ENCODE measurements around the gene PLCB2. TPM values are rescaled to one million over a fixed set of nuclear protein-coding genes. Genes with fewer than 3 reads are reported as not detected.

Gene PLCB2
- total and polyA plus RNA-seq, 7 experiments from 2014 or later, result 19.8 to 359 (median 181) TPM

DNA sequence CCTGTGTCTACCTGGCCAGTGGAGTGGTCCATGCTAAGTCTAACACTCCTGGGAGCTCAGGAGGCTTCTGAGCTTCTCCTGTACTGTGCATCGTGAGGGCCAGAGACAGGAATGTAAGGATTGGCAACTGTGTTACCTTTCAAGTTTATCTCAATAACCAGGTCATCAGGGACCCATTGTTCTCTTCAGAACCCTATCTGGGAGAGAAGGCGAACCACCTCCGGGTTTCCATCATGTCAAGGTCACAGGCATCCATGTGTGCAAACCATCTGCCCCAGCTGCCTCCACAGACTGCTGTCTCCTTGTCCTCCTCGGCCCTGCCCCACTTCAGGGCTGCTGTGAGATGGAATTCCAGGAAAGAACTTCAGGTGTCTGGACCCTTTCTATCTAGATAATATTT is 30.8 kb downstream of the PLCB2 start:
- no peak overlapping the region for H3K4me3 ChIP-seq (ENCODE audit: low read length)
- DNase-seq, result no peak
- Mint-ChIP-seq H3K27ac (no peak overlapping the region), H3K27me3 (peaks cover 17 to 42% (median 21%) of the 10 kb centered on the region in 5 donors), H3K4me3 (no peak overlapping the region), H3K9me3 (no peaks in the 10 kb centered on the region), H3K4me1 (peaks cover 0 to 20% (median 5%) of the 10 kb centered on the region in 7 donors), H3K36me3 (no peaks in the 10 kb centered on the region)
- H3K9me3 ChIP-seq (ENCODE audit: control insufficient read depth in 2 of 3, low read length in 3 of 3), result no peaks in the 10 kb centered on the region
- H3K27me3 ChIP-seq (ENCODE audit: control insufficient read depth in 2 of 2, insufficient read depth in 2 of 2, low read length in 2 of 2), result peaks cover 0 to 13% of the 10 kb centered on the region in 2 donors
- H3K27ac ChIP-seq (ENCODE audit: low read depth, low read length), result no peak overlapping the region
- H3K4me1 ChIP-seq (ENCODE audit: control insufficient read depth in 2 of 2, insufficient read depth in 2 of 2, low read length in 2 of 2), result peaks cover 0 to 3% of the 10 kb centered on the region in 2 donors
- intact Hi-C loops (cut with micrococcal nuclease), result no loop called here
- no peak for ATAC-seq
- H3K36me3 ChIP-seq (ENCODE audit: control insufficient read depth in 2 of 3, insufficient read depth in 3 of 3, low read length in 3 of 3), result no peaks in the 10 kb centered on the region
- ChIA-PET CTCF (interaction anchor here (0.6 to 5.6 kb wide), 6 partner anchors 35 to 1451 kb away, joined by 3 to 143 read pairs (median 26); partner anchors contain the start of genes CCDC9B and PLCB2), POLR2A (no interaction called here)

DNA sequence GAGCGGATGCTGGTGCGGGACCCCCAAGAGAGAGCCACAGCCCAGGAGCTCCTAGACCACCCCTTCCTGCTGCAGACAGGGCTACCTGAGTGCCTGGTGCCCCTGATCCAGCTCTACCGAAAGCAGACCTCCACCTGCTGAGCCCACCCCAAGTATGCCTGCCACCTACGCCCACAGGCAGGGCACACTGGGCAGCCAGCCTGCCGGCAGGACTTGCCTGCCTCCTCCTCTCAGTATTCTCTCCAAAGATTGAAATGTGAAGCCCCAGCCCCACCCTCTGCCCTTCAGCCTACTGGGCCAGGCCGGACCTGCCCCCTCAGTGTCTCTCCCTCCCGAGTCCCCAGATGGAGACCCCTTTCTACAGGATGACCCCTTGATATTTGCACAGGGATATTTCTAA is 31.8 kb downstream of the PLCB2 start:
- Mint-ChIP-seq H3K4me3 (no peak overlapping the region), H3K9me3 (no peaks in the 10 kb centered on the region), H3K27me3 (peaks cover 17 to 38% (median 18%) of the 10 kb centered on the region in 5 donors), H3K4me1 (peaks cover 0 to 17% (median 5%) of the 10 kb centered on the region in 7 donors), H3K27ac (no peak overlapping the region), H3K36me3 (no peaks in the 10 kb centered on the region)
- intact Hi-C loops (cut with micrococcal nuclease), result loop anchor here in 1 of 2 donors (2.0 kb wide), 1 partner anchor 167 kb away; the partner anchor contains the start of gene BMF
- ATAC-seq (no peak), DNase-seq (no peak)
- ChIA-PET CTCF (interaction anchor here (1.5 to 5.6 kb wide), 4 partner anchors 34 to 231 kb away, joined by 10 to 49 read pairs (median 25); no protein-coding TSS in a partner anchor), POLR2A (no interaction called here)
- H3K9me3 ChIP-seq (ENCODE audit: control insufficient read depth in 2 of 3, low read length in 3 of 3), result no peaks in the 10 kb centered on the region
- no peak overlapping the region for H3K4me3 ChIP-seq (ENCODE audit: low read length)
- H3K4me1 ChIP-seq (ENCODE audit: control insufficient read depth in 2 of 2, insufficient read depth in 2 of 2, low read length in 2 of 2), result peaks cover 0 to 3% of the 10 kb centered on the region in 2 donors
- no peak overlapping the region for H3K27ac ChIP-seq (ENCODE audit: low read depth, low read length)
- H3K27me3 ChIP-seq (ENCODE audit: control insufficient read depth in 2 of 2, insufficient read depth in 2 of 2, low read length in 2 of 2), result peaks cover 0 to 6% of the 10 kb centered on the region in 2 donors
- no peaks in the 10 kb centered on the region for H3K36me3 ChIP-seq (ENCODE audit: control insufficient read depth in 2 of 3, insufficient read depth in 3 of 3, low read length in 3 of 3)

DNA sequence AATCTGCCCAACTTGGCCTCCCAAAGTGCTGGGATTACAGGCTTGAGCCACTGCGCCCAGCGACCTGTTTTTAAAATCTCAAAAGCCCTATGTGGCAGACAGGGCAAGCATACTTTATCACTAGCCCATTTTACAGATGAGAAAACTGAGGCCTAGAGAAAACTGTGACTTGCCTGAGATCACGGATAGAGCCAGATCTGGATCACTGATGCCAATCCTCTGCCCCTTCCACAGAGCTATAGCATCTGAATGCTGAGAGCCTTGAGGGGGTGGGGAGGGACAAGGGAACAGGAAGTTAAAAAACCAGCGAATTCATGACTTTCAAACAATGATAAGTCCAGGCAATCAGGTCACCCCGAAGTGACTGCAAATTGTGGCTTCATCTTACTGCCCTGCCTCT is 32.2 kb downstream of the PLCB2 start:
- H3K36me3 Mint-ChIP-seq, result no peaks in the 10 kb centered on the region
- Histone ChIP-seq H3K9me3 (ENCODE audit: control insufficient read depth in 2 of 3, low read length in 3 of 3) (no peaks in the 10 kb centered on the region), H3K4me3 (ENCODE audit: low read length) (no peak overlapping the region), H3K27me3 (ENCODE audit: control insufficient read depth in 2 of 2, insufficient read depth in 2 of 2, low read length in 2 of 2) (peaks cover 0 to 1% of the 10 kb centered on the region in 2 donors), H3K27ac (ENCODE audit: low read depth, low read length) (no peak overlapping the region), H3K4me1 (ENCODE audit: control insufficient read depth in 2 of 2, insufficient read depth in 2 of 2, low read length in 2 of 2) (peaks cover 0 to 3% of the 10 kb centered on the region in 2 donors), H3K36me3 (ENCODE audit: control insufficient read depth in 2 of 3, insufficient read depth in 3 of 3, low read length in 3 of 3) (no peaks in the 10 kb centered on the region)
- ChIA-PET POLR2A (interaction anchor here (1.3 kb wide), 1 partner anchor 228 kb away, joined by 4 read pairs; no protein-coding TSS in a partner anchor), CTCF (interaction anchor here (1.0 to 5.6 kb wide), 6 partner anchors 34 to 230 kb away, joined by 3 to 49 read pairs (median 10); no protein-coding TSS in a partner anchor)
- peaks cover 0 to 17% (median 5%) of the 10 kb centered on the region in 7 donors for H3K4me1 Mint-ChIP-seq
- no peak overlapping the region for H3K27ac Mint-ChIP-seq
- no peak overlapping the region for H3K4me3 Mint-ChIP-seq
- DNase-seq (no peak), ATAC-seq (no peak)
- intact Hi-C loops (cut with micrococcal nuclease), result loop anchor here in 1 of 2 donors (2.0 kb wide), 1 partner anchor 167 kb away; the partner anchor contains the start of gene BMF
- no peaks in the 10 kb centered on the region for H3K9me3 Mint-ChIP-seq
- H3K27me3 Mint-ChIP-seq, result peaks cover 16 to 34% (median 17%) of the 10 kb centered on the region in 5 donors

DNA sequence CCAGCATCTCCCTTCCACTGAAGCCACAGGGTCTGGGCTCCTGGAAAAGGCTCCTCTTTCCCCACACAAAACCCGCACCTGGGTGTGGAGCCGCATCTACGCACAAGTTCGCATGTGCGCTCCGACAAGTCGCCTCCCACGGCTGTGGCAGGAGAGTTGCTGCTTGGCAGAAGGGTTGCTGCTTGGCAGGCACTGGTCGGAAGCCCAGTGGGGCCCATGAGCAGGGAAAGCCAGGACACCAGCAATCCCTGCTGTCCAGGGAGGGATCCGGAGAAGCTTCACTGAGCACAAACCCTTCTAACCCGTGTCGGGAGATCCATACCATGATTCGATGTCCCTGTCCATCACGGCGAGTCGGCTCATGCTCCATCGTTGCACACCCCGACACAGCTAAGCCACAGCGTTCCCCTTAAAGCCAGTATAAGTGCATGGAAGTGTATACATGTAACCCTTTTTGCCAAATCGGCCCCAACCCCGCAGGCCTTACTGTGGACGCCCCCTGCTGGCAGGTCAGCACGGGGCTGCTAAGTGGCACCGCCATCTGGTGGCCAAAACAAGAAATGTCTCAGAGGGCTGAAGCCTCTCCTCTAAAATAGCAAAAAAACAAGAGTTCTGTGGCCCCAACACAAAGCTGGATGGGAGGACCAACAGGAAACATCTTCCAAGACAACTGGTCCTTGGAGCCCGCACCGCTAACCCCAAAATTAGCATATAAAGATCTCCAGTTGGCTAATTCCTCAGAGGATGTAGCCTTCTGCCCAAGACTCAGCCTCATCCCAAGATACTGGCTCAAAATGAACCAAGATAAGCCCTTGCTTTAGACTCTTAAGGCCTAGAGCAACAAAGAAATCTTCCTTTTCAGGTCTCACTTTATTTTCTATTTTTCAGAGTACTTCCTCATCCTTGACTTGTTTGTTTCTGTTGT is 33.1 kb downstream of the PLCB2 start:
- Mint-ChIP-seq H3K36me3 (no peaks in the 10 kb centered on the region), H3K9me3 (no peaks in the 10 kb centered on the region), H3K4me1 (peaks cover 0 to 17% (median 5%) of the 10 kb centered on the region in 7 donors), H3K27me3 (peaks cover 12 to 29% (median 16%) of the 10 kb centered on the region in 5 donors), H3K27ac (peak overlapping the region in 6 of 9 donors; percentile 17 to 70 (median 50)), H3K4me3 (peak overlapping the region in 1 of 10 donors; percentile 45)
- no peaks in the 10 kb centered on the region for H3K27me3 ChIP-seq (ENCODE audit: control insufficient read depth in 2 of 2, insufficient read depth in 2 of 2, low read length in 2 of 2)
- DNase-seq (peak; percentile 71 to 95 (median 88)), ATAC-seq (peak; percentile 94)
- H3K27ac ChIP-seq (ENCODE audit: low read depth, low read length), result no peak overlapping the region
- POLR2A ChIA-PET, result interaction anchor here (0.5 to 1.3 kb wide), 3 partner anchors 227 to 486 kb away, joined by 3 to 4 read pairs (median 3); no protein-coding TSS in a partner anchor
- H3K9me3 ChIP-seq (ENCODE audit: control insufficient read depth in 2 of 3, low read length in 3 of 3), result no peaks in the 10 kb centered on the region
- H3K4me3 ChIP-seq (ENCODE audit: low read length), result no peak overlapping the region
- CTCF ChIA-PET, result interaction anchor here (0.6 to 5.6 kb wide), 35 partner anchors 10 to 1464 kb away, joined by 3 to 49 read pairs (median 4); partner anchors contain the start of genes DNAJC17, FSIP1, PAK6 and PLCB2
- peaks cover 0 to 3% of the 10 kb centered on the region in 2 donors for H3K4me1 ChIP-seq (ENCODE audit: control insufficient read depth in 2 of 2, insufficient read depth in 2 of 2, low read length in 2 of 2)
- intact Hi-C loops (cut with micrococcal nuclease), result loop anchor here (1.0 to 5.0 kb wide), 5 partner anchors 57 to 587 kb away; partner anchors contain the start of gene BMF (in 1 of the 2)
- H3K36me3 ChIP-seq (ENCODE audit: control insufficient read depth in 2 of 3, insufficient read depth in 3 of 3, low read length in 3 of 3), result no peaks in the 10 kb centered on the region

DNA sequence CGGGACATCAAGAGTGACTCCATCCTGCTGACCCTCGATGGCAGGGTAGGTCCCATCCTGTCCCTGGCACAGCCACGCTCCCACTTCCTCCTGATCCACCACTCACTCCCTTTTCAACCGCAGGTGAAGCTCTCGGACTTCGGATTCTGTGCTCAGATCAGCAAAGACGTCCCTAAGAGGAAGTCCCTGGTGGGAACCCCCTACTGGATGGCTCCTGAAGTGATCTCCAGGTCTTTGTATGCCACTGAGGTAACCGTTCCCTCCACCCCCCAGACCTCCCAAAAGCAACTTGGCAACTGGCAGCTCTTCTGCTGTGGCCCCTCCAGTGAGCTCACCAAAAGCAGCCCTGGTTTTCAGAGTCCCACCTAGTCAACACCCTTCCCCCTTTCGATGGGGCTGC is 34.3 kb downstream of the PLCB2 start:
- ATAC-seq (no peak), DNase-seq (no peak)
- no peaks in the 10 kb centered on the region for H3K4me1 ChIP-seq (ENCODE audit: control insufficient read depth in 2 of 2, insufficient read depth in 2 of 2, low read length in 2 of 2)
- H3K27ac ChIP-seq (ENCODE audit: low read depth, low read length), result no peak overlapping the region
- intact Hi-C loops (cut with micrococcal nuclease), result loop anchor here in 1 of 2 donors (5.0 kb wide), 1 partner anchor 586 kb away; no protein-coding TSS in a partner anchor
- H3K27me3 ChIP-seq (ENCODE audit: control insufficient read depth in 2 of 2, insufficient read depth in 2 of 2, low read length in 2 of 2), result no peaks in the 10 kb centered on the region
- peak overlapping the region in 1 of 9 donors; percentile 33 for H3K27ac Mint-ChIP-seq
- H3K4me1 Mint-ChIP-seq, result peaks cover 0 to 13% (median 4%) of the 10 kb centered on the region in 7 donors
- peaks cover 4 to 18% (median 5%) of the 10 kb centered on the region in 5 donors for H3K27me3 Mint-ChIP-seq
- H3K9me3 ChIP-seq (ENCODE audit: control insufficient read depth in 2 of 3, low read length in 3 of 3), result no peaks in the 10 kb centered on the region
- ChIA-PET CTCF (interaction anchor here (0.8 to 5.6 kb wide), 17 partner anchors 8 to 488 kb away, joined by 3 to 49 read pairs (median 5); partner anchors contain the start of genes PAK6 and PLCB2), POLR2A (interaction anchor here (1.2 kb wide), 1 partner anchor 484 kb away, joined by 3 read pairs; no protein-coding TSS in a partner anchor)
- H3K36me3 ChIP-seq (ENCODE audit: control insufficient read depth in 2 of 3, insufficient read depth in 3 of 3, low read length in 3 of 3), result no peaks in the 10 kb centered on the region
- H3K4me3 ChIP-seq (ENCODE audit: low read length), result no peak overlapping the region
- no peaks in the 10 kb centered on the region for H3K36me3 Mint-ChIP-seq
- no peaks in the 10 kb centered on the region for H3K9me3 Mint-ChIP-seq
- H3K4me3 Mint-ChIP-seq, result peak overlapping the region in 1 of 10 donors; percentile 9

DNA sequence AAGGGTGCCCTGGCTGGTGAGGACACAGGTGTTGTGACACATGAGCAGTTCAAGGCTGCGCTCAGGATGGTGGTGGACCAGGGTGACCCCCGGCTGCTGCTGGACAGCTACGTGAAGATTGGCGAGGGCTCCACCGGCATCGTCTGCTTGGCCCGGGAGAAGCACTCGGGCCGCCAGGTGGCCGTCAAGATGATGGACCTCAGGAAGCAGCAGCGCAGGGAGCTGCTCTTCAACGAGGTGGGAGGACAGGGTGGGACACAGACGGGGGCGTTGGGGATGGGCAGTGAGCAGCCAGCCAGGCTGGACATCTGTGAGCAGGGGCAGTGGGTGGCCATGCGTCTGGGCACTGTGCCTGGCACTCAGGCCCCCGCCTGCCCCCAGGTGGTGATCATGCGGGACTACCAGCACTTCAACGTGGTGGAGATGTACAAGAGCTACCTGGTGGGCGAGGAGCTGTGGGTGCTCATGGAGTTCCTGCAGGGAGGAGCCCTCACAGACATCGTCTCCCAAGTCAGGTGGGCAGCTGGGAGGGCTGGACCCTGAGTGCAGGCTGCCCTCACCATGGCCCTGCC is 35.2 kb downstream of the PLCB2 start:
- H3K4me1 Mint-ChIP-seq, result peaks cover 0 to 13% (median 4%) of the 10 kb centered on the region in 7 donors
- no peak overlapping the region for H3K4me3 Mint-ChIP-seq
- Histone ChIP-seq H3K4me3 (ENCODE audit: low read length) (no peak overlapping the region), H3K27ac (ENCODE audit: low read depth, low read length) (no peak overlapping the region), H3K9me3 (ENCODE audit: control insufficient read depth in 2 of 3, low read length in 3 of 3) (no peaks in the 10 kb centered on the region), H3K27me3 (ENCODE audit: control insufficient read depth in 2 of 2, insufficient read depth in 2 of 2, low read length in 2 of 2) (no peaks in the 10 kb centered on the region), H3K4me1 (ENCODE audit: control insufficient read depth in 2 of 2, insufficient read depth in 2 of 2, low read length in 2 of 2) (no peaks in the 10 kb centered on the region), H3K36me3 (ENCODE audit: control insufficient read depth in 2 of 3, insufficient read depth in 3 of 3, low read length in 3 of 3) (no peaks in the 10 kb centered on the region)
- no peaks in the 10 kb centered on the region for H3K36me3 Mint-ChIP-seq
- DNase-seq (no peak), ATAC-seq (no peak)
- intact Hi-C loops (cut with micrococcal nuclease), result loop anchor here in 1 of 2 donors (5.0 kb wide), 1 partner anchor 585 kb away; no protein-coding TSS in a partner anchor
- H3K27me3 Mint-ChIP-seq, result peaks cover 0 to 12% (median 0%) of the 10 kb centered on the region in 5 donors
- H3K9me3 Mint-ChIP-seq, result no peaks in the 10 kb centered on the region
- H3K27ac Mint-ChIP-seq, result no peak overlapping the region
- POLR2A ChIA-PET, result interaction anchor here (1.3 kb wide), 1 partner anchor 225 kb away, joined by 3 read pairs; no protein-coding TSS in a partner anchor
- CTCF ChIA-PET, result interaction anchor here (0.5 to 5.6 kb wide), 13 partner anchors 14 to 487 kb away, joined by 3 to 49 read pairs (median 5); partner anchors contain the start of gene PLCB2
